Nephron progenitor cell (in vitro differentiated cells): ENCODE data around the gene MED6.

ENCODE experiments used
- DNase-seq: peaks from one replicate; pipeline ENCODE4 v3.0.0; 2021
- H3K27ac Mint-ChIP-seq: 2 replicates; pipeline ENCODE4 v1.8.0; 2021; ENCODE audit warnings: mild to moderate bottlenecking, moderate library complexity, mixed read lengths
- H3K27me3 Mint-ChIP-seq: 2 replicates; pipeline ENCODE4 v1.8.0; 2021; ENCODE audit warnings: mild to moderate bottlenecking, low read depth, mixed read lengths; ENCODE audit not compliant: poor library complexity
- H3K36me3 Mint-ChIP-seq: 2 replicates; pipeline ENCODE4 v1.8.0; 2021; ENCODE audit warnings: low read depth, mixed read lengths
- H3K4me1 Mint-ChIP-seq: 2 replicates; pipeline ENCODE4 v1.8.0; 2021; ENCODE audit warnings: mixed read lengths
- H3K4me3 Mint-ChIP-seq: 2 replicates; pipeline ENCODE4 v1.8.0; 2021; ENCODE audit warnings: mild to moderate bottlenecking, moderate library complexity, mixed read lengths
- H3K9me3 Mint-ChIP-seq: 2 replicates; pipeline ENCODE4 v1.8.0; 2021; ENCODE audit warnings: mild to moderate bottlenecking, moderate library complexity, mixed read lengths
- TF ChIP-seq, protein P1 (sequence below): fragments of 200-600 bp; sonication (generic); IDR thresholded peaks from 2 replicates; pipeline ENCODE4 v1.5.0; 2021; ENCODE audit warnings: antibody characterized with exemption

MED6 gene

DNA sequence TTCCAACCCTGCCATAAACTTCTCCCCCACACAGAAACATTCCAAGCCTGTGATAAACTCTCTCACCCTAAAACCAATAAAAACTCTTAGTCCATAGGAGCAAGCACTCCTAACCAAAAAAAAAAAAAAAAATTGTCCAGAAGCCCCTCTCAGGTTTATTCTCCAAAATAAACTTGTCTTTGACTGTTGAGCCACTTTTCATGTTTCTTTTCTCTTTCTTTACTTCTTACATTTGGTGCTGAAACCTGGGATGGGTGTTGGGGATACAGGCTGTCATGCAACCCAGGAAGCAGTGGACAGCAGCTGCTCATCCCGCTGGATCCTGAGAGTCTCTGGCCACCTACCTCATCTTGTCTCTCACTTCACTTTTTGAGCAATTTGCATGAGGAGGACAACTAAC lies 63.6 kb downstream of the MED6 start:
- Mint-ChIP-seq H3K4me1 (no peaks in the 10 kb centered on the region), H3K9me3 (peaks cover 75% of the 10 kb centered on the region), H3K27ac (no peak overlapping the region), H3K36me3 (peaks cover 65% of the 10 kb centered on the region), H3K27me3 (peaks cover 4% of the 10 kb centered on the region), H3K4me3 (no peak overlapping the region)
- TF ChIP-seq, protein P1, sequence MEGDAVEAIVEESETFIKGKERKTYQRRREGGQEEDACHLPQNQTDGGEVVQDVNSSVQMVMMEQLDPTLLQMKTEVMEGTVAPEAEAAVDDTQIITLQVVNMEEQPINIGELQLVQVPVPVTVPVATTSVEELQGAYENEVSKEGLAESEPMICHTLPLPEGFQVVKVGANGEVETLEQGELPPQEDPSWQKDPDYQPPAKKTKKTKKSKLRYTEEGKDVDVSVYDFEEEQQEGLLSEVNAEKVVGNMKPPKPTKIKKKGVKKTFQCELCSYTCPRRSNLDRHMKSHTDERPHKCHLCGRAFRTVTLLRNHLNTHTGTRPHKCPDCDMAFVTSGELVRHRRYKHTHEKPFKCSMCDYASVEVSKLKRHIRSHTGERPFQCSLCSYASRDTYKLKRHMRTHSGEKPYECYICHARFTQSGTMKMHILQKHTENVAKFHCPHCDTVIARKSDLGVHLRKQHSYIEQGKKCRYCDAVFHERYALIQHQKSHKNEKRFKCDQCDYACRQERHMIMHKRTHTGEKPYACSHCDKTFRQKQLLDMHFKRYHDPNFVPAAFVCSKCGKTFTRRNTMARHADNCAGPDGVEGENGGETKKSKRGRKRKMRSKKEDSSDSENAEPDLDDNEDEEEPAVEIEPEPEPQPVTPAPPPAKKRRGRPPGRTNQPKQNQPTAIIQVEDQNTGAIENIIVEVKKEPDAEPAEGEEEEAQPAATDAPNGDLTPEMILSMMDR: no peak
- DNase-seq: no peak

DNA sequence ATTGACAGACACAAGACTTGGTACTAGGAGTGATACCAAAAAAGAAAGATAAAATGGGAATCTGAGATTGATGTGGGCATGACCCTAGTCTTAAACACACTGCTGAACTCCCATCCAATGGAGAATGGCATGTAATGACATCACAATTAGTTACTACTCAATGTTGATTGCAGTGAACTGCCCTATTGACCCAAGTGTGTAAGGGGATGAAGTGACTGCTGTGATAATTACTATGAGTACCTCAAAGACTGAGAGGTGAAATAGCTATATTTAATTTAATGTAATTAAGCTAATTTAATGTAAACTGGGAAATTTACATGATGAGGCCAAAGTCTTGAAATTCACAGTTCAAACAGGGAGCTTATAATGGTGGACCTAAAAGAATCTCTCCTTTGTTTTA lies 65.6 kb downstream of the MED6 start, which contains the start of gene ADAM20:
Gene ADAM20, minus strand, starts transcription at position 101 of the 400 bp plus-strand sequence. CDS start 10,247 bp downstream, outside the sequence.
- Mint-ChIP-seq H3K27ac (no peak within 1 kb of the TSS), H3K9me3 (peaks cover 71% of the 10 kb centered on the region), H3K4me1 (no peaks in the 10 kb centered on the region), H3K36me3 (peaks cover 65% of the 10 kb centered on the region), H3K27me3 (peaks cover 4% of the 10 kb centered on the region), H3K4me3 (no peak within 1 kb of the TSS)
- DNase-seq: no peak
- TF ChIP-seq, protein P1: no peak
